ENCODE measurements around the gene PITRM1. TPM values are rescaled to one million over a fixed set of nuclear protein-coding genes. Genes with fewer than 3 reads are reported as not detected.

Gene PITRM1
- total RNA-seq, 4 donors from 2014 or later = 45.5 to 62.8 (median 52.2) TPM

Other genes with a start within 250 kb of the PITRM1 start
- 10 to 100 TPM; 54.9 to 79.3 (median 65.5) TPM for gene PFKP, start 105.2 kb downstream of the PITRM1 start, total RNA-seq

Data from lower leg skin (tissue), 4 donors.